Head of caudate nucleus (tissue), 42 donors: ENCODE data around the gene CRIM1.
"Not testable (repeated sequence)": the region's sequence is repeated elsewhere in the genome, so short reads cannot be mapped to it uniquely, and the experiment has no call there.

Experiments
- DNase-seq, 42 donors: peaks; one replicate each; pipeline versions ENCODE4 v3.0.0 to v3.0.0-alpha.2; 2020 to 2021; ENCODE audit warnings: mixed read lengths in 7 of 42
- intact Hi-C: fragments of 100-400 bp; cut with DNase I; formaldehyde crosslinking; loops from one replicate; pipeline ENCODE4 v1.15.0; 2022

Gene CRIM1

GRCh38 chr2:36355151-36355889 is at the start of gene CRIM1:
TSS of gene CRIM1 (plus strand) at chr2:36355778. CDS start at chr2:36356293, 515 bp downstream.
- intact Hi-C loops, result loop anchor here (5.0 to 10.0 kb wide), 4 partner anchors 109 to 429 kb away; no protein-coding TSS in a partner anchor
- peak; percentile 46 to 93 (median 82) for DNase-seq

DNA sequence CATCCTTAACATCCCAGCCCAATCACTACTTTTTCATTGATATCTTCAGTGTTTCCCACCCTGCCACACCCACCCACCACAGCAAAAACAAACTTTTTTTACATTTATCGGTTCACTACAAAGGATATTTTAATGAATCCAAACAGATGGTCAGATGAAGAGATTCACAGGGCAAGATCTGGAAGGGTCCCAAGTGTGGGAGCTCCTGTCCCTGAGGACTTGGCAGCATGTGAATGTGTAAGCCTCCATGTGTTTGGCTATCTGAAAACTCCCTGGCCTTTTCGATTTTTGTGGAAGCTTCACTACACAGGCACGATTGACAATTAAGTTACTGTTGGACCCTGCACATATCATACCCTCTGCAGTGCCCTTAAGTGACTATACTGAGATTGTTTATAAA is 48.1 kb upstream of the CRIM1 start:
- no peak for DNase-seq
- intact Hi-C loops, result no loop called here

DNA sequence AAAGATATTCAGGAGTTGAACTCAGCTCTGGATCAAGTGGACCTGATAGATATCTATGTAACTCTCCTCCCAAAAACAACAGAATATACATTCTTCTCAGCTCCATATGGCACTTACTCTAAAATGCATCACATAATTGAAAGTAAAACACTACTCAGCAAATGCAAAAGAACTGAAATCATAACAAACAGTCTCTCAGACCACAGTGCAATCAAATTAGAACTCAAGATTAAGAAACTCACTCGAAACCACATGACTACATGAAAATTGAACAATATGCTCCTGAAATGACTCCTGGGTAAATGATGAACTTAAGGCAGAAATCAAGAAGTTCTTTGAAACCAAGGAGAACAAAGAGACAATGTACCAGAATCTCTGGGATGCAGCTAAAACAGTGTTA is 45.1 kb upstream of the CRIM1 start:
- DNase-seq, intact Hi-C loops: not testable (repeated sequence)

DNA sequence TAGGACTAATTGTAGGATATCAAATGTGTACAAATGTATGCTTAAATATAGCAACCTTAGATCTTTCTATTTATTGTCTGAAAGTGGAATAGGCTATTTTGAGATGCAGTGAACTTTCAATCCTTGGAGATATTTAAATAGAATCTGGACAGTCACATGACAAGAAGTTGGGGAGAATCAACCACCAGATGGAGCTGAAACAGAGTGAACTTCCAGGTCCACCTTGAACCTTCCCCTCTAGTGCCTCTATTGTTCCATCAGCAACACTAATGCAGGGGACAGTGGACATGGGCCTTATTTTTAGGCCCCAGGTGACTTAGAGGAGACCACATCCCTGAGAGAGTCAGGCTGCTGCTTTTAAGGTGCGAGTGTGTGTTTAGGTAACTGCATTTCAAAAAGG is 37.0 kb upstream of the CRIM1 start:
- no peak for DNase-seq
- intact Hi-C loops, result no loop called here

DNA sequence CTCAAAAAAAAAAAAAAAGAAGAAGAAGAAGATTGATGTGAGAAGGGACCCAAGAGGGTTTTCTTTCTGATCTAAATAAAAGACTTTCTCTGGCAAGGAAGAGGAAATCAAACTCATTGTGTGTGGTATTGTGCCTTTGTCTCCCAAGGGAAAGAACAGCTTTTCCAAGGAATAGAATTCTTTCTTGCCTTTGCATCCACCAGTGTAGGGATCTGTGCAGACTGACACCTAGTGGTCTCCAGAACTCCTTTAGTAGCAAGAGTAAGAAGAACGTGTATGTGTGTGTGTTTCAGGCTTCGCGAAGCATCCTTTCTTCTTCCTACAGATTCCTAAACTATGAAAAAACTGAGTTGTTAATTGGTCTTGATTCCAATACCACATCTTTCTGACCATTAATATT is 33.5 kb upstream of the CRIM1 start:
- DNase-seq, result peak in 25 of 42 donors; percentile 5 to 70 (median 28)
- intact Hi-C loops, result no loop called here

GRCh38 chr2:36326286-36326685 is 29.3 kb upstream of the CRIM1 start:
- DNase-seq, result no peak
- intact Hi-C loops, result no loop called here

DNA sequence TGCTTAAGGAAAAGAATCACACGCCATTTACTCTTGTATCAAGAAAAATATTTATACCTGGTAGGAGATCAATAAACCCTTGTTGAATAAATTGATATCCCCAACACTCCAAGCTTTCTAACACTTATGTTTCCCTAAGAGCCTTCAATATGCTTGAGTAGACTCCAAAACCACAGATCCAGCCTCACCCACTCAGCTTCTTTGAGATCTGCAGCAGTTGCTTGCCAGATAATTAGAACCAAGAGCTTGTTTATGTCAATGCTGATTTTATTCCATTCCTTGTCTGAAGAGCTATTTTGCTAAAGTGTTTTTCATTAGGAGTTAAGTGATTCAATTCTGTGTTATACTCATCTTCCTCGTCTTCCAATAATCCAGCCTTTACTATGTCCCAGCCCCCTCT is 26.3 kb upstream of the CRIM1 start:
- DNase-seq, result no peak
- intact Hi-C loops, result no loop called here

DNA sequence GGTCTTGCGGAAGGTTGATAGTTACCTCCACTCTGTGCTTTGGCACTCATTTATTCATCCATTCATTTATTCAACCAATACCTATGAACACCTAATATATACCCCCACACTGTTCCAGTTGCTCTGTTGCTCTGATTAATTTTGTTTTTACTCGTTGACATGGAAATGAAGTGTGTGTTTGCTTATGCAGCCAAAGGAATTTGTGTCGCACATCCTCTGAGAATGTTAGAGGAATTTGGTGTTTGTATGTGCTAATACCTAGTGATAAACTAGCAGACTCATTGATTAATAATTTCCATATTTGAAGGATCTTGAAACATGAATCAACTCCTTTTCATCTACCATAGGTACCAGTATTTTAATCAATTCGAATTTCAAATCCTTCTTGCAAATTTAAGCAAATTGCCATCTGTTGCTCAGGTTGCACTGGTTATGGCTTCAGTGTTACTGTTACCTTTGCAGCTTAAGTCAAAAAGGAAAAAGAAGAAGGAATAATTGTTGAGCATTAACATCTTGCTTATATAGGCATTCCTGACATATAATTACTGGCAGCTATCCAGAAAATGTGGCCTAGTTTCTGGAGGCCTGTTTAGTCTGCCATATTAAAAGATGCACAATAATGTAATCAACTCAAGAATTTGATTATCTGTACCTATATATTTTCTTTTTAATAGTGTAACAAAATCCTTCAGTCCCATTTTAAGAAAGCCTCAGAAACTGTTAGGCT is 25.7 kb upstream of the CRIM1 start:
- intact Hi-C loops, result no loop called here
- no peak for DNase-seq

DNA sequence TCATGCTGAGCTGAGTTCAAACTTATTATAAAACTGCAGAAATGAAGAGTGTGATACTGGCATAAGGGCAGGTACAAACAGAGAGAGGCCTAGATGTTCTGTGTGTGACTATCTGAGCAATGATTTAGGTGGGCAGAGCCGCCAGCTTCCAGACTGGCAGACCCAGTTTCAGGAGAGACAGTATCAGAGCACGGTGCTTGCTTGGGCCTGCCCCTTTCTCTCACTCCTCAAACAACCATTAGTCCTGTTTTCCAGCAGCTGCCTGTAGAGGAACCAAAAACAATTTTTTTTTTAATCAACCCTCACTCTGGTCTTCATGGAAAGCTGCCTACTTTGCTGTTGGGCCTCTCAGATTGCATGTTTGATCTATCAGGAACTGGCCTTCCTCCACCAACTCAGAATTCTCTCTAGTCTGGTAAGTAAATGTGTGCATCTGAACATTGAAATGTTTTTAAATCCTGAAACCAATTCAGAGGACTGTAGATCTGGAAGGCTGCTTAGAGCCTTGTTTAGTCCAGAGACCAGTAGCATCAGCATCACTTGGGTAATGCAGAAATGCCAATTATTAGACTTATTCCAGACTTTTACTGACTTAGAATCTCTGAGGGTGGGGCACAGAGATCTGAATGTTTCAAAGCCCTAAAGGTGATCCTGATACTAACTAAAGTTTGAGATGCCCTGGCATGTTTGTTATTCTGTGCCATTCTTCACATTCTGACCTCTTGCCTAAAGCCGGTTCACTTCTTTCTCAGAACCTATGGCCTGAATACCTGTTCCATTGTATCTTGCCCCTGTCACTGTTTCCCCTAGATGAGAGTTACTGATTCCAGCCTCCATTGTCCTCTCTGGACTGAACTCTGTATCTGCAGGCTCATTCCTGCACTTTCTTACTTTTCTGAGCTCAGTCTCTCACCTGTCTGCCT is 24.8 kb upstream of the CRIM1 start:
- intact Hi-C loops, result no loop called here
- DNase-seq, result no peak

GRCh38 chr2:36333350-36334012 is 22.1 kb upstream of the CRIM1 start:
- no peak for DNase-seq
- intact Hi-C loops, result no loop called here

GRCh38 chr2:36335597-36335996 is 20.0 kb upstream of the CRIM1 start:
- intact Hi-C loops, result no loop called here
- no peak for DNase-seq

- no peak for DNase-seq
- intact Hi-C loops, result no loop called here
These were observed 19.3 kb upstream of the CRIM1 start for GRCh38 chr2:36336321-36336720.

DNA sequence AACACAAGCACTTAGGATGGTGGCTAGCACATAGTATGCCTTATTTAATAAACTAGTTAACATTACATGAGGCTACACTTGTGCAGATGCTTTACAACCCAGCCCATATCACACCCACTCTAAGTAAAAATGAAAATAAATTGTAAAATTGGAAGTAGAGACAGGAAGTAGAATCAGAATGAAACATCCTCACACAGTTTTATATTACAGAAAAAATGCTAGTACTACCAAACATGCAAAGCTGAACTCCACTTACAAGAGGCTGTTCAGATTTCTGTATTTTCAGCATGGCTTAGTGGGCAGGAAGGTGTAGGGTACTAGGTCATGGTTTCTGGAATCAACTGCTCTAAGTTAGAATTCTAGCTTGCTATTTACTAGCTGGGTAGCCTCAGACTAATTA is 18.2 kb upstream of the CRIM1 start:
- intact Hi-C loops, result no loop called here
- no peak for DNase-seq

DNA sequence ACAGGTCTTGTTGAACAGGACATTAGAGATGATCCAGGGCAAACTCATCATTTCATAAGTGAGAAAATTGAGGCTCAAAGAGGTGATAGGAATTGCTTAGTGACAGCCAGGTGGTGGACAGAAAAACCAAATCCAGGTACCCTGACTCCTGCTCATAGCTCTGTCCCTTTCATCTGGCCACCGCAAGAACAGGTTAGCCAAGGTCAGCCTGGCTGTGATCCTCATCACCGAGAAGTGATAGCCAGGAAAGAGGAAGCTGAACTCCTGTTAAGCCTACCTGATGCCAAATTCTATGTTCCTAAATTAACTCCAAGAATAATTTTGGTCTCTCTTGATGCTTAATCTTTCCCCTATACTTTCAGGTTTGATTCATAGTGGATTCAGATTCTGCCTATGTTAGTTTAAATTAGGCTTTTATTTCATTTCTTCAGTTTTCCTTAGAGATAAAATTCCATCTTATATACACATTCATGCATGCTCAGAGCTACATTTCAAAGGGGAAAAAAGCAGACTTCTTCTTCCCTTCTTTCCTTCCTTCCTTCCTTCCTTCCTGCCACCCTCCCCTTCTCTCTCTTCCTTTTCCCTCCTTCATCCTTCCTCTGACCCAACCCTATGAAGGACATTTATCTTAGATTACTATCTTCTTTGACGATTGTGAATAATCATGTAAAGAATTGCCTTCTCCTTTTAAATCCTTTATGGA is 17.3 kb upstream of the CRIM1 start:
- intact Hi-C loops, result no loop called here
- no peak for DNase-seq

GRCh38 chr2:36338827-36339145 is 16.8 kb upstream of the CRIM1 start:
- DNase-seq, result no peak
- intact Hi-C loops, result no loop called here

DNA sequence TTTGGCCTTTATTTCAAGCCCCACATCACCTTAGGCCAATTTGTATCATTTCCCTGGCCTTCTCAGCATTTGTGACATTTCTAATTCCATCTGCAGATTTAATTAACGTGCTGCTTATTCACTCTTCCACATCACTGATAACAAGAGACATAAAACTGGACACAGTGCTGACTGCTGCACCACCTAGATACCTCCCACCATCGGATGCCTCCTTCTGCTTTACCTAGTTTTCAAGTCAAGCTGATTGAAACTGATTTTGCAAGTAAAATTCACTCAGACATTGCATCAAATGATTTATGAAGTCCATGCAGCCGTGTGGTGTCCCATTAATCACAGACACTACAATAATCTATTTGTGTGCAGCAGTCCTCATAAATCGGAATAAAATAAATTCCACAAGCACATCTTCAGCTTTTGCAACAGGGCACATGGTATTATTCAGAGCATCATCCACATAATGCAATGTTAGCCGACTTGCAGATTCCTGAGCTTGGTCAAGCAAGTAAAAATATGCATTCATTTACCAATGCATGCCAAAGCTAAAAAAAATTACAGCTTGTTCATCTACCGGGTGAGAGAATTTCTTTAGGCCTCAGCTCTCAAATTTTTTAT is 15.9 kb upstream of the CRIM1 start:
- intact Hi-C loops, result no loop called here

GRCh38 chr2:36343606-36344005 is 12.0 kb upstream of the CRIM1 start:
- no peak for DNase-seq
- intact Hi-C loops, result no loop called here

More for the DNA sequence above, 15.9 kb upstream of the CRIM1 start:
- DNase-seq, result no peak

DNA sequence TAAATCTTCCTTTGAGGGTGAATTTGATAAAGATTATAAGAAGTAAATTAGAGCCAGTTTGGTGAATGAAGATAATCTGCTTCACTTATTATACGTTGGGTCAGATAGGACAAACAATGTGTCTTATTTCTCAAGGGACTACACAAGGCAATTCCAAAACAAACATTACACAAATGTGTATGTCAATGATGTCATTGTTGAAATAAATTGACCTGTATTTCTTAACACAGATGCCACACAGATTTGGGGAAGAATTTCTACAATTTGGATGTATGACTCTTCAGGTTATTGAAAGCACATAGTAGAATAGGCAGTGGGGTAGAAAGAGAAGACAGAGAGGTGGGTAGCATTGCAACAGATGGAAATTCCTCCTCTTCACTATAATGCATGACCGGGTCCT is 6.9 kb upstream of the CRIM1 start:
- DNase-seq, result no peak
- intact Hi-C loops, result no loop called here
